ES-I3 (cell line): ENCODE measurements around the gene PTPMT1.

Source experiments
- H3K36me3 ChIP-seq: 2 replicates; pipeline ENCODE4 v1.6.1; 2013; ENCODE audit warnings: mild to moderate bottlenecking, low read length, control low read depth, moderate library complexity; ENCODE audit not compliant: insufficient read depth
- H3K4me1 ChIP-seq: 2 replicates; pipeline ENCODE4 v1.6.1; 2013; ENCODE audit warnings: mild to moderate bottlenecking, control low read depth, low read length; ENCODE audit not compliant: insufficient read depth
- H3K9ac ChIP-seq: 2 replicates; pipeline ENCODE4 v1.6.1; 2013; ENCODE audit warnings: low read depth, mild to moderate bottlenecking, low read length, moderate library complexity
- H3K9me3 ChIP-seq: 2 replicates; pipeline ENCODE4 v1.6.1; 2013; ENCODE audit warnings: mild to moderate bottlenecking, low read length, moderate library complexity; ENCODE audit not compliant: control insufficient read depth, insufficient read depth

PTPMT1 gene

DNA sequence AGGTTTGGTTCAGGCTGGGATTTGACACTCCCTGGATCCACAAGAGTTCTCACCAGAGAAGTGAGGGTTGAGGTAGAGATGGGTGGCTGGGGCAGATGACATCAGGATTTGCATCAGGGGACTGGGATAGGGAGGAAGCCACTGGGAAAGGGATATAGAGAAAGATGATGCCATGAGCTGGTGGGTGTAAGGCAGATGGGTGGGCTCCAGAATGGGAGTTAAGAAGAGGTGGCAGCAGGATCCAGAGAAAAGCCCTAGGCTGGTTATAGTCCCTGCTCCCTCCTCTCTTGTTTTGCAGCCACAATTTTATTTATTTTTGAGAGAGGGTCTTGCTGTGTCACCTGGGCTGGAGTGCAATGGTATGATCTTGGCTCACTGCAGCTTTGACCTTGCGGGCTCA lies 30.6 kb downstream of the PTPMT1 start:
- Histone ChIP-seq H3K4me1 (peaks cover 11% of the 10 kb centered on the region; the same call in 1 of the 2 replicates), H3K9me3 (no peaks in the 10 kb centered on the region), H3K36me3 (no peaks in the 10 kb centered on the region), H3K9ac (no peak overlapping the region)

DNA sequence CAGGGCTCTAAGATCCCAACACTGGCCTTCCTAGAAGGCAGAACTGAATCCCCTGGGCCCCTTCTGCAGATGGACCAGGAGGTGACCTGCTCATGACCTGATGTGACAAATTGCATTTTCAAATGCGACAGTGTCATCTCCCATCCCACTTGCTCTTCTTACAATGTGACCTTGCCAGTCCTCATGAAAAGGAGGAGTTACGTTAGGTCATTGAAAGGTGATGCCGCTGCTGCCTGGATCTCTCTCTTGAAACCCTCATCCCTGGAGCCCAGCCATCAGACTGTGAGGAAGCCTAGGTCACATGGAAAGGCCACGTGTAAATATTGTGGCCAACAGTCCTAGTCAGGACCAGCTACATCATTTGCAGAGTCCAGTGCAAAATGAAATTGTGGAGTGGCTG lies 34.5 kb downstream of the PTPMT1 start:
- Histone ChIP-seq H3K36me3 (no peaks in the 10 kb centered on the region; the same call in 1 of the 2 replicates), H3K4me1 (no peaks in the 10 kb centered on the region)

DNA sequence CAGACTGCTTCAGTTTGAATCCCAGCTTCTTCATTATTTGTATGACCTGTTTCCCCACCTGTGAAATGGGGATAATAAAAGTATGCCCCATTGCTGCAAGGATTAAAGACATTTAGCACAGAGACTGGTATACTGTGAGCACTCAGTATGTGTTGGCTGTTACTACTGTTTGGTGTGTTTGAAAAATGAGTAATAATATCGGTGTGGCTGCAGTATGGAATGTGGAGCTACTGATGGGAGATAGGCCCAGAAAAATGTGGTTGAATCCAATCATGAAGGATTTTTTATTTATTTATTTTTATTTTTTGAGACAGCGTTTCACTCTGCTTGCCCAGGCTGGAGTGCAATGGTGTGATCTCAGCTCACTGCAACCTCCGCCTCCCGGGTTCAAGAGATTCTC lies 37.9 kb downstream of the PTPMT1 start:
- H3K36me3 ChIP-seq = no peaks in the 10 kb centered on the region; the same call in 1 of the 2 replicates
- no peaks in the 10 kb centered on the region for H3K4me1 ChIP-seq
- H3K9ac ChIP-seq = no peak overlapping the region

More for the DNA sequence above, 34.5 kb downstream of the PTPMT1 start:
- no peak overlapping the region for H3K9ac ChIP-seq
- no peaks in the 10 kb centered on the region for H3K9me3 ChIP-seq

DNA sequence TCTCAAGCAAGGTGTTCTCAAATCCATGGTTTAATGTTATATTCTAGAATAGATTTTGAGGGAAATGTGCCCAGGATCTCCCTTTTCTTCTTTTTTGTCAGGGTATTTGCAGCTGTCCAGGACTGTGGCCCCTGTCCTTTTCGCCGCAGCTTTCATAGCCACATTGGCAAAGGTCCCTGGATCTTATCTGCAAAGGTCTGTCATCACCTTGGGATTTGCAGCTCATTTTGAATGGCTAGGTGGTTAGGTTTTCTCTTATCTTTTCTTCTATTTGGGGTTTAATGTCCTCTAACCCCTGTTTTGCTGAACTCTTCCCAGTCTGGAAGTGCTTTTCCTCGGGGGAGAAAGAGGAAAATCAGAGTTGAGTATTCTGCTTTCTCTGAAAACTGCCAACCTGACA lies 40.5 kb downstream of the PTPMT1 start:
- H3K4me1 ChIP-seq = no peaks in the 10 kb centered on the region
- no peaks in the 10 kb centered on the region for H3K9me3 ChIP-seq
- no peaks in the 10 kb centered on the region; the same call in 1 of the 2 replicates for H3K36me3 ChIP-seq
- H3K9ac ChIP-seq = no peak overlapping the region

More for the DNA sequence above, 37.9 kb downstream of the PTPMT1 start:
- no peaks in the 10 kb centered on the region for H3K9me3 ChIP-seq

DNA sequence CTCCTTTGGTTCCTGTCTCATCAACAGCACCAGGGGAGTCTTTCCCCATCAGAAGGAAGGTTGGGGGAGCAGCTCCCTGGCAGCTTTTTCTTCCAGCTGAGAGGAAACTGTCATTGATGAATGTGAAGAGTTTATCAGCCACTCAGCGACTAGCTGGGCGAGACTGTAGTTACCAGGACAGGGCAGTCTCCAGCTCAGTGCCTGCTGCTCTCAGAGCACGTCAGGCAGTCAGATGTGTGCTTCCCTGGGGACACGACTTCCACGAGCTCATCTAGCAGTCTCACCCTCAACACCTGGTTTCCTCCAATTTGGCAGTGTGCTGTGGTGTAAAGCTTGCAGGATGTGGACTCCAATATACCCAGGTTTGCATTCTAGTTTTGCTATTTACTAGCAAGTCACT lies 41.3 kb downstream of the PTPMT1 start:
- H3K36me3 ChIP-seq = no peaks in the 10 kb centered on the region; the same call in 1 of the 2 replicates
- no peak overlapping the region for H3K9ac ChIP-seq
- no peaks in the 10 kb centered on the region for H3K4me1 ChIP-seq
- no peaks in the 10 kb centered on the region for H3K9me3 ChIP-seq

DNA sequence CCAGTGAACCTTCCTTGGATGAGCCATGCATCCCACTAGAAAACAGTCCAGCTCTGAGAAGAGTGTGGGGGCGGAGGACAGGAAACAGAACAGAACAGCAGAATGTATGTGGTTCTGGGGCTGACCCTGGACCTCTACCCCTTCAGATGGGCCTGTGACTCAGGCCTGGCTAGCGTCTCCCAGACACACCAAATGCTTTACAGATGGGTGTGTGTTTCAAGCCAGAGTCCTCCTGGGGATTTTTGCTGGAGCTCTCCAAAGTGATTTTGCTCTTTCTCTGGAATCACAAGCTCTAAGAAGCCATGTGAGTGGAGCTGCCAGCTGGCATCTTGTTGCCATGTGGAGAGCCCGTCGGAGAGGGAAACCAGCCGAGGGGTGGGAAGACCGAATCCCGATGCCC lies 42.0 kb downstream of the PTPMT1 start:
- H3K9ac ChIP-seq = no peak overlapping the region

DNA sequence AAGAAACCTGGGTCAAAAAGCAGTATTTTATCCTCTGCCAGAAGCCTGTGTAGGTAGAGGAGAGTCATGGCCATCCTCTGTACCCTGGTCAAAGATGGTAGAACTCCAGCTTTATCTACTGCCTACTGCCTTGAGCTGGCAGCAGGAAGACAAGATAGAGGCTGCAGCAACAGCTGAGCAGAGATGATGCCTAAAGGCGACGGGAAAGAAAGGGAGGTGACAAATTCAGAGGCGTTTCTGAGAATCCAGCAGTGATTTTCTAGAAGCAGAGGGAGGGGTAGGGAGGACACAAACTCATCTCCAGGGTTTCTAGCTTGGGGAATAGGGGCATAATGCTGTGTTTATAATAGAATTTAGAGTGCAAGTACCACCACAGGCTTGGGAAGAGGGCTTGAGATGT lies 44.3 kb downstream of the PTPMT1 start:
- no peaks in the 10 kb centered on the region for H3K36me3 ChIP-seq

More for the DNA sequence above, 42.0 kb downstream of the PTPMT1 start:
- Histone ChIP-seq H3K9me3 (no peaks in the 10 kb centered on the region), H3K4me1 (no peaks in the 10 kb centered on the region), H3K36me3 (no peaks in the 10 kb centered on the region; the same call in 1 of the 2 replicates)

DNA sequence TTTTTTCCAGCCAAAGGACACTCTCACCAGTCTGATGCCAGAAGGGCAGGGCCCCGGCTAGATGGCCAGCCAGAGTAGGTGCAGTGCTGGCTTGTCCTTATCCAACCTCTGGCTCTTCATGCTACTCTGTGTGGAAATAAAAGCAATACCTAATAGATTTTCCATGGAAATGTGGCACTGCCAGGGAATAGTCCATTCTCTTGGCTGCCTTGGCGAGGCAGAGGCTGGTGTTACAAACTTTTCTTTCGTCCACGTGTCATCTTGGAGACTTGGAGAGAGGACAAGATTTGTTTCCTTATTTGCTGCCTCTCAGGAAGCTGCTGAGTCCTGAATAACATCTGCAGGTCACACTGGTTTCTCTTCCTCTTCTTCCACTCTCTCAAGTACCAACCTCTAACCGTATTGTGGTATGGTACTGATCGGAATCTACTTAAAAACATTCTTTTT lies 46.0 kb downstream of the PTPMT1 start:
- H3K4me1 ChIP-seq = no peaks in the 10 kb centered on the region
- H3K9me3 ChIP-seq = no peaks in the 10 kb centered on the region
- H3K9ac ChIP-seq = no peak overlapping the region

More for the DNA sequence above, 44.3 kb downstream of the PTPMT1 start:
- H3K9me3 ChIP-seq = no peaks in the 10 kb centered on the region
- no peaks in the 10 kb centered on the region for H3K4me1 ChIP-seq
- H3K9ac ChIP-seq = no peak overlapping the region

DNA sequence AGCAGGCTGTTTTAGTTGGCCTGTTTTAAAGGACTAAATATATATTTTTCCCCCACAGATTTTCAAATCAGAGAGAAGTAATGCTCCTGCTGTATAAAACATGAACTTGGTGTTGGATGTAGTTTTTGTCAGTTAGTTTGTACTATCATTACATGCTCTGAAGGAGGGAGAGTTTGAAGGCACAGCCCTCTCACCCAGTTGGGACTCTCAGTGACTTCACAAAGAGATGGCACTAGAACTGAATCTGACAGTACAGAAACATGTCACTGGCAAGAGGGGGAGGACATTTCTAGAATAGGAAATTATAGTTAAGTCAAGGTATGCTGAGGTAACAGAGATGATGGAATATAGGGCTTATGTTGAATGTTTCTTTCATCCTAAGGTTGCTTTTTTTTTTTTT lies 49.9 kb downstream of the PTPMT1 start:
- H3K9me3 ChIP-seq = no peaks in the 10 kb centered on the region
- no peaks in the 10 kb centered on the region for H3K4me1 ChIP-seq
- H3K9ac ChIP-seq = no peak overlapping the region
- no peaks in the 10 kb centered on the region for H3K36me3 ChIP-seq

More for the DNA sequence above, 46.0 kb downstream of the PTPMT1 start:
- no peaks in the 10 kb centered on the region for H3K36me3 ChIP-seq

DNA sequence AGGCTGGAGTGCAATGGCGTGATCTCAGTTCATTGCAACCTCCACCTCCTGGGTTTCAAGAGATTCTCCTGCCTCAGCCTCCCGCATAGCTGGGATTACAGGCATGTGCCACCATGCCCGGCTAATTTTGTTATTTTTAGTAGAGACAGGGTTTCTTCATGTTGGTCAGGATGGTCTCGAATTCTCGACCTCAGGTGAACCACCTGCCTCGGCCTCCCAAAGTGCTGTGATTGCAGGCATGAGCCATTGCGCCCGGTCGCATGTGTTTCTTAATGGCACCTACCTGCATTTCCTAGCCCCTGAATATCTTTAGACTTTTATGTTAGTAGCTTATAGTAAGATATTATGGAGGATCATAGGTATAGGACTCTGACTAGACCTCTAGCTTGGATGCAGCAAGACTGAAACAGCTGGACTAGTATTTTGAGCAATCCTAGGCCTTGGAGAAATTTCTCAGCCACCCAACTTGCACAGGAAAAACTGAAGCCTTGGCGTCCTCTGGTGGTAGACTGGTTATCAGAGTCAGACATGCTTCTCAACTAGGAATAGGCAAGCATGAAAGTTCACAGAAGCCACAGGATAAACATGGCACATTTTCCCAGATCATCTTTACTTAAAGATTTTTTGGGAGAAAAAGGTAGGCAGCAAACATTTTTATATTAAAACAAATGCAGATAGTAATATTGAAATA lies 51.5 kb downstream of the PTPMT1 start:
- H3K9ac ChIP-seq = no peak overlapping the region
- no peaks in the 10 kb centered on the region for H3K4me1 ChIP-seq
- H3K36me3 ChIP-seq = 0 out of 2 replicates have a peak, but pooled peaks cover under 1% of the 10 kb centered on the region

DNA sequence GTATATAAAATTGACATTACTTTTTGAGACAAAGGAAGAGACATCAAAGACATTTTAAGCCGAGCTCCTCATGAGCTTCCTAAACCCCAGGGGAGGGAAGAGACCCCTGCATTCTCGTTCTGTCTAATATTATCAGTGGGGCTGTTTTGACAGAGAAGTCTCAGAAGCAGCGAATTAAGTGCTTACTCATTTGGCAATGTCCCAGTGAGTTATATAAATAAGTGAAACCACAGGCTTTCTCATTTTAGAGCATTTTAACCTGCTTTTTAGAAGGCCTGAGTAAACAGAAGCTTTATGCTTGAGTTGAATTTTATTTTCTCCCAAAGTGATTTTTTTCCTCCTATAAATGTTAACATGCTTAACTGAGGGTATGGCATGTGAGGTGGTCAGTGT lies 52.0 kb downstream of the PTPMT1 start:
- Histone ChIP-seq H3K4me1 (no peaks in the 10 kb centered on the region), H3K9ac (no peak overlapping the region), H3K36me3 (0 out of 2 replicates have a peak, but pooled peaks cover 5% of the 10 kb centered on the region), H3K9me3 (no peaks in the 10 kb centered on the region)

More for the DNA sequence above, 51.5 kb downstream of the PTPMT1 start:
- no peaks in the 10 kb centered on the region for H3K9me3 ChIP-seq

DNA sequence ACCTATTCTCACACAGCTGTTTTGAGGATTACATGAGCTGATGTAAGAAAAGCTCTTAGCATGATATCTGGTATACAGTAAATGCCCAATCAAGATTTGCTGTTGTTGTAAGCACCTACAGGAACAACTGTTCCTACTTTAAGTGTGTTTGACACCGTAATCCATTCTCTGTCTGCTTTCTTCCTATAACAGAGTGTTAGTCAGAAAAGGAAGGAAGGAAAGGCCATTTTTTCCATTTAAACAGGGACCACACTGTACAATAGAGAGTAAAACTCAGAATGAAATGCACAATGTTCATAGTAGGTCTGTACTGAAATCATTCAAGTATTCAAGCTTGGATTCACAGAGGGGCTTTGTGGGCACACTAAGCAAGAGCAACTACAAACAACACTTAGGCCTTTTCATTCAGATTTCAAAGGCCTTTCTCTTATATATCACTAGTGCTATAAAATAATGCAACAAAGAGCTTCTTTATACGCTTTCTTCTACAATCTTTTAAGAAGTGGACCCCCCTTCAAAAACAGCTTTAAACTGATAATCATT lies 55.5 kb downstream of the PTPMT1 start:
- no peak overlapping the region for H3K9ac ChIP-seq
- H3K9me3 ChIP-seq = no peaks in the 10 kb centered on the region
- peaks cover 9% of the 10 kb centered on the region; the same call in 1 of the 2 replicates for H3K36me3 ChIP-seq

More for the DNA sequence above, 55.5 kb downstream of the PTPMT1 start:
- H3K4me1 ChIP-seq = no peaks in the 10 kb centered on the region
